GM12878 (cell line): ENCODE measurements around the gene LRIG3.

Experiments
- CREM ChIP-seq: IDR thresholded peaks from 2 replicates; pipeline ENCODE4 v1.6.1; 2014; ENCODE audit warnings: antibody characterized with exemption, low read depth
- CTCF ChIP-seq, 3 experiments: IDR thresholded peaks in 2 of 3; conservative IDR thresholded peaks in 1 of 3; 2 replicates each; pipeline ENCODE4 v1.5.1; 2011; ENCODE audit warnings: low read depth in 3 of 3, low read length in 3 of 3, mild to moderate bottlenecking in 3 of 3, control low read depth in 2 of 3, moderate library complexity in 2 of 3, inconsistent platforms in 1 of 3, mixed read lengths in 1 of 3; ENCODE audit not compliant: control insufficient read depth in 2 of 3, insufficient read depth in 1 of 3; ENCODE audit errors: extremely low read depth in 1 of 3
- EGR1 ChIP-seq, 2 experiments: IDR thresholded peaks; 1 replicate in 1 of 2; 2 replicates in 1 of 2; pipeline ENCODE4 v1.6.1; 2011 to 2012; ENCODE audit warnings: low read depth in 2 of 2, low read length in 2 of 2, borderline replicate concordance in 1 of 2, mild to moderate bottlenecking in 1 of 2, moderate library complexity in 1 of 2
- EZH2 ChIP-seq: IDR thresholded peaks from 2 replicates; pipeline ENCODE4 v1.6.1; 2012; ENCODE audit warnings: low read depth, mild to moderate bottlenecking, control low read depth, inconsistent platforms, low read length, borderline replicate concordance; ENCODE audit not compliant: control insufficient read depth
- FOXK2 ChIP-seq: fragments of 450-650 bp; IDR thresholded peaks from 2 replicates; pipeline ENCODE4 v1.6.1; 2017; ENCODE audit warnings: mild to moderate bottlenecking, moderate library complexity
- NBN ChIP-seq: fragments of 450-650 bp; IDR thresholded peaks from 2 replicates; pipeline ENCODE4 v1.6.1; 2016
- RAD21 ChIP-seq: IDR thresholded peaks from 2 replicates; pipeline ENCODE4 v1.6.1; 2011; ENCODE audit warnings: mild to moderate bottlenecking, low read depth, low read length, moderate library complexity; ENCODE audit not compliant: insufficient read depth
- RUNX3 ChIP-seq: IDR thresholded peaks from 2 replicates; pipeline ENCODE4 v1.6.1; 2012; ENCODE audit warnings: low read length, inconsistent platforms
- SRF ChIP-seq, 2 experiments: IDR thresholded peaks; 2 replicates each; pipeline ENCODE4 v1.6.1; 2011; ENCODE audit warnings: low read depth in 2 of 2, low read length in 2 of 2, mild to moderate bottlenecking in 1 of 2, moderate library complexity in 1 of 2

DNA sequence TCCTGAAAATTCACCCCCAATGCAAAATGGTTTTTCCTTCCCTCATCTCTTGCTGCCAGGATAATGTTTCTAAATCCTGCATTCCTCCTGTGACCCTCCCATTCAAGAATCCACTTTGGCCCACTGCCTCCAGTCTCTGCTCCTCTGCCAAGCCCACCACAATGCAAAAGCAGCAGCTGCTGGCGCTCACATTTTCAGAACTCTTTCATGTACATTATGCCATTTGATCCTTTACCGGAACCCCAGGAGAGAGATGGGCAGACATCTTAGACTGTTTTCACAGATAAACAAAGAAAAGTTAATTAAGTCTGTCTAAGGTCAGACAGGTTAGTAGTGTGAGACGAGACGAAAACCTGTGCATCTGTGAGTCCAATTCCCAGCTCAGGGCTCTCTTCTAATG, 12.9 kb downstream of the LRIG3 start:
- TF ChIP-seq SRF (IDR thresholded peaks at IDR 0.05; ENCODE audit: low read depth in 2 of 2, low read length in 2 of 2): no peak
- TF ChIP-seq RAD21: no peak
- TF ChIP-seq RUNX3: no peak
- TF ChIP-seq EZH2: no peak
- no peak for TF ChIP-seq CTCF (IDR thresholded peaks at IDR 0.05 in 2 of 3, conservative IDR thresholded peaks at IDR 0.05 in 1 of 3; ENCODE audit: control insufficient read depth in 2 of 3, extremely low read depth in 1 of 3, insufficient read depth in 1 of 3, low read depth in 3 of 3, low read length in 3 of 3)
- no peak for TF ChIP-seq NBN
- no peak for TF ChIP-seq CREM
- TF ChIP-seq FOXK2: no peak
- TF ChIP-seq EGR1 (IDR thresholded peaks at IDR 0.05; ENCODE audit: borderline replicate concordance in 1 of 2, low read depth in 2 of 2, low read length in 2 of 2): no peak
